SK-N-DZ (cell line): Measurements from ENCODE around the gene TMEM164. TPM values are rescaled to one million over a fixed set of nuclear protein-coding genes. Genes with fewer than 3 reads are reported as not detected.
"Not testable (repeated sequence)": the region's sequence is repeated elsewhere in the genome, so short reads cannot be mapped to it uniquely, and the experiment has no call there.

Source experiments
- DNase-seq: peaks from one replicate; pipeline ENCODE4 v3.0.0-alpha.2; 2015; ENCODE audit warnings: low spot score
- polyA plus RNA-seq, 2 experiments: library from polyadenylated mRNA; depleted of rRNA; stranded (reverse); fragments of >200 nt; gene quantifications; 2 replicates each; pipeline ENCODE4 v1.2.3, GENCODE V29; 2014

The TMEM164 gene
- 23.0 and 23.9 TPM in 2 replicates for polyA plus RNA-seq (2014; cell fraction: cytosol; rRNA removed)
- polyA plus RNA-seq (2014; cell fraction: nucleus; rRNA removed), result 12.8 and 34.5 TPM in 2 replicates

DNA sequence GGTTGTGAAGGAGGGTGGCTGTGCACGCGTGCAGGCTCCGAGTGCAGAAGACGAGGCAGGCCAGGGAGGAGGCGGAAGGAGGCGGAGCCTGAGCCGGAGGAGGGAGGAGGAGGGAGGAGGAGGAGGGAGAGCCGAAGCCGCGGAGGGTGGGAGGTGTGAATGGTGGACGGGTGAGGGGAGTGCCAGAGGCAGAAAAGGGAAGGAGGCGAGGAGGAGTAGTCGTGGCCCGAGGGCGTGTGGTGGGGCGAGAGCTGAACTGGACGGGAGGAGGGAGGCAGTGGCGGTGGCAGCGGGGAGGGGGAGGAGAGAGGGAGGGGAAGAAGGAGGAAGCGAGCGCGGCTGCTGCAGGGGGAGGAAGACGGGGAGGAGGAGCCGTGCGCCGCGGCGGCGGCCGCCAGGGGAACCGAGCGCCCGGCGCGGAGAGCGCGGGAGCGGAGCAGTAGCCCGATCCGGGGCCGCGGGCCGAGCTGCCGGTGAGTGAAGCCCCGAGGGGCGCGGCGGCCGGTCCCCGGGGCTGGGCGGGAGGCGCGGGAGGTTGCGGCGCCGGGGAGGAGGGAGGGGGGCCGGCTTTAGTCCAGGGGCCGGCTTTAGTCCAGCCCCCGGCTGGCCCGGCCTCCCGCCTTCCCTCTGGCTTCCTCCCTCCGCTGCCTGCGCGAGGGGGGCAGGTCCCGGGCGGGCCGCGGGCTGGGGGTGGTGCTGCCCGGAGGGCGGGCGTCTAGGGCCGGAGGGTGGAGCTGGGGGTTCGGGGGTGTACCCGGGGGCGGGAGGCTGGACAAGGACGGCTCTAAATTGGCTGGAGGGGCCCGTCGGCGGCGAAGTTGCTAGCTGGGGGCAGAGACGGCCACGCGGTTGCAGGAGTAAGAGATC, at the start of gene TMEM164:
TMEM164 (plus strand) TSS at position 815 of the 867 bp plus-strand sequence. CDS start 661 bp downstream, outside the sequence.
- DNase-seq, result peak; percentile 82

DNA sequence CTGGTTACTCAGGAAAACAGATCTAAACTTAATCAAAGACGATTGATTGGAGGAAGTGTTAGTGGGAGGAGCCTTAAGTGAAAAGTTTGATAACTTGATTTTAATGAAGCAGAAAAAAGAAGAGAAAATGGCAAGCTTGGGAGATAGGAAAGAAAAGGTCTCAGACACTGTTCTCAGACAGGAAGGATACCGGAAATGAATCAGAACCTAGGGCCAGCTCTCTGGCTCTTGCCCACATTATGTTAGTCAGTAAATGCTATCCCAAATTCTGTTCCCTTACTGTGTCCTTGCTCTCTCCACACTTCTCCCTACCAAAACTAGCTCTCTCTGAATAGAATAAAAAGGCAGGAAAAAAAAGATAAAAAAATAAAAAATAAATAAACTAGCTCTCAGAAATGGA, 48.6 kb upstream of the TMEM164 start:
- no peak for DNase-seq

DNA sequence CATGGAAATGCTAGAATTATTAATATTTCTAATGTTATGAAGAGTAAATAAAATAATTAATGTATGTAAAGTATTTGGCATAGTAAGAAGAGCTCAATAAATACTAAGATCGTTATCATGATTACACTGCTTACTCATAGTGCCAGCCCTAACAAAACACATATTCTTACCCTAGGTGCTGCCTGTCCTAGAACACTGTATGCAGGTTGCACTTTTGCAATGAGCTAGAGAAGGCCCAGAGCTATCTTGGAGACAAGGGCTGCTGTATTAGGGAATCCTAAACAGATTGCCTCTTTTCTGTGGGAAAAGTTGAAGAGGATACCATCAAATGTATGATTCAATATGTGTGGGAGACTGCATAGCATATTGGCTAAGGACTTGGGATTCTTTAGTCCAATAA, 48.0 kb upstream of the TMEM164 start:
- no peak for DNase-seq

DNA sequence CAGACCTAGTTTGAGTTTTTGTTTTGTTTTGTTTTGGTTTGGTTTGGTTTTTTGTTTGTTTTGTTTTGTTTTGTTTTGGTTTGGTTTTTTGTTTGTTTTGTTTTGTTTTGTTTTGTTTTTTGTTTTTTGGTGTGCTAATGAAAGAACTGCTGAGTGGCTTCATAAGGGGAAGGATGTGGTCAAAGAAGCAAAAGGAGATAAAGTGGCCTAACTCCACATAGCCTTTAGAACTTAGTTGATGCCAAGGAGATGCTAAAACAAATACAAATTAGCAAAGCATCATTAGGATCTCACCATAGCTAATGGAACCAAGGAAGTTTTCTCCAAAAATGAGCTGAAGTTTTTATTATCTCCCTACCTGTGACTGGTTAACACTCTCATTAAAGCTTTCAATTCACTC, 44.6 kb upstream of the TMEM164 start:
- DNase-seq, result no peak

DNA sequence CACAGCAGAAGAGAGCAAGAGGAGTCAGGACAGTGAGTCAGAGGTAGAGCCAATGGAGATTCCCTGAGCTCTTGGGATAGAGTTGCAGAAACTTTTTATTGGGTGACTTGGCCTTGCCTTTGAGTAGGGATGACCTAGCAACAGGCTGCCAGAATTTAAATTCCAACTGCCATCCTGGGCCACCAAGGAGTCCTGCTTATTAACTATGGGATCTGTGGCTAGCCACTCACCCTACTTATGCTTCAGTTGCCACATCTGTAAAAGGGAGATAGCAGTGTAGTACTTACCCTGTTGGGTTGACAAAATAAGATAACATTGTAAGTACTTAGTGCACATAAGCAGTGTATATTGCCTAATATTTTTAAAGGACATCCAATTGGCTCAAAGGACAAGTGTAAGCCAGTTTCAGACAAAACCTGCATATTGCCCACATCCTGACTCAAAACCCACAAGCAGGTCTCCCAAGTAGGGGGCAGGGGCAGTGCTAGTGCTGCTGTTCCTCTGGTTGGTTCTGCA, 43.5 kb upstream of the TMEM164 start:
- no peak for DNase-seq

DNA sequence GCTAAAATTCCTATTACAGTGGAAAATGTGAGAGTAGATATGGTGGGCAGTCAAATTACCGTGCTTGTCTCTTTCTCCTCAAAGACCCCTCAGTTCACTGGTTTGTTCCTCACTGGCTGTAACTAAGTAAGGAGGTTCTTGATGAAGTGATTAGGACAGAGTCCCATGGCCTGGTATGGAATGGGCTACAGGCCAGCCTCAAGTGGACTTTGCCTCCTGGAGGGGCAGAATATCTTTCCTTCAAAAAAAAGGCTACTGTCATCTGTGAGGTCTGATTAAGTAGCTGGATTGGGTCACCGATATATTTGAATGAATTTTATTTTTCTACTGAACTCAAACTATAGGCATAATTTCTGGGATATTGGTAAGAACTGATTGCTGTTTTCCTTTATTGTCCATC, 38.5 kb upstream of the TMEM164 start:
- no peak for DNase-seq

DNA sequence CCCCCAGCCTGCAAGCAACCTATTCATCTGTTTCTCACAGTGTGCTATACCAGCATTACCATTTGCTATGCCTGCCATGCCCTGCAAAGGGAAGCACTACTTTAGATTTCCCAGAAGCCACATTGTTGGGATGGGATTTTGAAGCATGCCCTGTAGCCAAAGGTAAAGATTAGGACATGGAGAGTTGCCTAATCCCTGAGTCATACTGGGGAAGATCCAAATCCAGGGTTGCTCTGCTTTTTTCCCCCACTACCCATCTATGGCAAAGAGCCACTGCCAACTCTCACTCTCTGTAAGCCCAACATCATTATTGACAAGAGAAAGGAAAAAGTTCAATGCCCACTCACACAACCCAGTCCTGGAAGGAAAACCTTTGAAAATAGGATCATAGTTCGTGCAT, 36.7 kb upstream of the TMEM164 start:
- no peak for DNase-seq

DNA sequence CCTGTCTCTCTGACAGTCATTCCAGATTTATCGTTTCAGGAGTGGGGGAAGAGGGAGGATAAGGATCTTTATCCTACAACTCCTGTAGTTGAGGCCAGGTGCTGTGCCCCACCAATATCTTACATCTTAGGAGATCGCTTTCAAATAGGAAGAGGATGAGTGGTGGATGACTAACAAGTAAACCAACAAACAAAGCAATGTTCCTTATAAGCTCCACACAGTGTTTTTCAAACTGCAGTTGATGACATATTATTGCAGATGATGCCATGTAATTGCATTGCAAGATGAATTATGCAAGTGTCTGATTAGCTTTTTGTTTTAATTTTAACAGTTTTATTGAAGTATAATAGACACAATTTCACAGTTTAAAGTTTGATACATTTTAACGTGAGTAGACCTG, 35.8 kb upstream of the TMEM164 start:
- no peak for DNase-seq

DNA sequence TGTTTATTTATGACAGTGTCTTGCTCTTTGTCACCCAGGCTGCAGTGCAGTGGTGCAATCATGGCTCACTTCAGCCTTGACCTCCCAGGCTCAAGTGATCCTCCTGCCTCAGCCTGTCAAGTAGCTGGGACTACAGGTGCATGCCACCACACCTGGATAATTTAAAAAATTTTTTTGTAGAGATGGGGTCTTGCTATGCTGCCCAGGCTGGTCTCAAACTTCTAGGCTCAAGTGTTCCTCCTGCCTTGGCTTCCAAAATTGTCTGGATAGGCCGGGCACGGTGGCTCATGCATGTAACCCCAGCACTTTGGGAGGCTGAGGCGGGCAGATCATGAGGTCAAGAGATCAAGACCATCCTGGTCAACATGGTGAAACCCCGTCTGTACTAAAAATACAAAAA, 32.1 kb upstream of the TMEM164 start:
- not testable (repeated sequence) for DNase-seq

DNA sequence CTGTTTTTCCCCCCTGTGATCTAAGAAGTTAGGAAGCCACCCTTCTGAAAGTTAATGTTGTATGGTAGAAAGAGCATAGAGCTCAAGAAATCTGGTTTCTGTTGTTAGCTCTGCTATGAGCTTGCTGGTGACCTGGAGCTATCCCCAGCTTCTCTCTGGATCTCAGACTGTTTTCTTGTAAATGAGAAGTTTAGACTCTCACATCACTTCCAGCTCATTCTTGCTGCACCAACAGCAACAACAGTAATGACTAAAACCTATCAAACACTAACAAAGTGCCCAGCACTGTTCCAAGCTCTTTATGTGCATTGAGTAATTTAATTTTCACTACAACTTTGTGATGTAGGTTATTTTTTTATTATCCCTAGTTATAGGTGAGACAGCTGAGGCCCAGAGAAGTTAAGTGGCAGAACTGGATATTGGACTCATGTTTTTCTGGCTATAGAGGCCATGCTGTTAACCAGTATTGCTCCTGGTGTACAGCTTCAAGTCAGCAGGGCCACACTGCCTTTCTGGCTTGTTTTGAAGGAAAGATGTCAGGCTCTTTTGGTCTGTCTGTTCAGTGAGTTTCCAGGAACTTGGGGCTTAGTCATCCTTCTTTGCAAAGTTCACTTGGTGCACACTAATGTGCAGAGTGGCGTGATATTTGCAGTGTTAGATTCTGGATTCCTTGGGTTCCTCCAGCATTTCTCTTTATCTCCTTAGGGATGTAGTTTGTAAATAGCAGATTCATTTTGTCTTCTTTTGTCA, 27.8 kb upstream of the TMEM164 start:
- DNase-seq, result no peak

DNA sequence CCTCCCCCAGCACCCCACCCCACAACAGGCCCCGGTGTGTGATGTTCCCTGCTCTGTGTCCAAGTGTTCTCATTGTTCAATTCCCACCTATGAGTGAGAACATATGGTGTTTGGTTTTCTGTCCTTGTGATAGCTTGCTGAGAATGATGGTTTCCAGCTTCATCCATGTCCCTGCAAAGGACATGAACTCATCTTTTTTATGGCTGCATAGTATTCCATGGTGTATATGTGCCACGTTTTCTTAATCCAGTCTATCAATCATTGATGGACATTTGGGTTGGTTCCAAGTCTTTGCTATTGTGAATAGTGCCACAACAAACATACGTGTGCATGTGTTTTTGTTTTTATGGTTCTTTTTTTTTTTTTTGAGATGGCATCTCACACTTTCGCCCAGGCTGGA, 17.7 kb upstream of the TMEM164 start:
- DNase-seq, result not testable (repeated sequence)

DNA sequence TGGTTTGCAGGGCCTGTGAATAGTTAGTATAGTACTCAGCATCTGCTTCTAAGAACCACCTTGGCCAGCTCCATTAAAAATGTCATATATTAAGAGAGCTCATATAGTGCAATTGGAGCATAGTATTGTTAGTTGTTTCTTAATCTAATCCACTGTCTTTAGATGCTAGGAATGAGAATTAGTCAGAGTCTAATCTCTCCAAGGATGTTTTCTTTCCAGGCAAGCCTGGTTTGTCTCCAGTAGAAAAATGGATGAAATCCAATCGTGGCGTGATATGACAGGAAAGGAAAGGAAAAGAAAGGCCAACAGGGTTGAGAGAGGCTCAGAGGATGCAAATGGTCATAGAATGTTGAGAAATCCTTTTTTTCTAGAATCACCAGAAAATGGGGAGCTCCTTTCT, 15.0 kb upstream of the TMEM164 start:
- no peak for DNase-seq

DNA sequence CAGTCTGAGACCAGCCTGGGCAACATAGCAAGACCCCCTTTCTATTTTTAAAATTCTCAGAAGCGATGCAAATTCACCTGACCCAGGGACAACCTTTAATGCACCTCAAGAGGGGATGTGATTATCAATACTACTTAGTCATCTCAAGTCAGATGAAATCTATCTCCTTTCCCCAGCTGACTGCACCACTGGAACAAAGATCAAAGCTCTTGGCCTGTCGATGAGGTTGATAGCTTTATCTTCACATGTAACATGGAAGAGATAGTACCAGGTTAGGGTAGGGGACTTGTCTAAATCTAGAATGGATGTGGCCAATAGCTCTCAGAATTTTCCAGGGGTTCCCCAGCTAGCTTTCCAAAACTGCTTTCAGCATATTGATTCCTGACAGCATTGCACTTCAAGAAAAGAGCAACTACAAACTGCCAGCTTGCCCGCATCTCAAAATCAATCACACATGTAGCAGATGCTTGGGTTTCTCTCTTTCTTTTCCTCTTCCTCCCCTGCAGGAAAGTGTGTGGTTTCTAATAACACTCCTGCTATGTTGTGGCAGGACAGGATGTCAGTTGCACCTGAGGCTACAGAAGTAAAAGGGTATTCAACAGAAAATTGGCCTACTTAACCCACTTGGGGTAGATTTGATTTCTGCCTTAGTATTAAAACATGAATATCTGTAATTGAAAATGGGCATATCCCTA, 12.2 kb upstream of the TMEM164 start:
- DNase-seq, result no peak

DNA sequence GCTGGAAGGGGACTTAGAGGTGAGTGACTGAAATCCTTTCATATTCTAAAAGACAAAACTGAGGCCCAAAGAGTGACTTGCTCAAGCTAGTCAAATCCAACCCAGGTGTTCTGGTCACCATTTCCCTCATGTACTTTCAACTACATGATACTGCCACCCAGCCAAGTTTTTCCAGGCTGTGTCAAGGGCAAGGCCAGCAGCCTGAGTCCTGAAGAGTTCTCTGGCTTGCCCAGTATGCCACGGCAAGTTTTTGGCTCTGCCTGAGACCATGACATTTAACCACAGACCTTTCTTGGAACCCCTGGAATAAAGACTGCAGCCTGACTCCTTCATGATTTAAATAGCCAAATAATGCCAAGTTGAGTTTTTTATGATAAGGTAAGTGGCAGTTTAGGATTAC, 10.7 kb upstream of the TMEM164 start:
- DNase-seq, result no peak

DNA sequence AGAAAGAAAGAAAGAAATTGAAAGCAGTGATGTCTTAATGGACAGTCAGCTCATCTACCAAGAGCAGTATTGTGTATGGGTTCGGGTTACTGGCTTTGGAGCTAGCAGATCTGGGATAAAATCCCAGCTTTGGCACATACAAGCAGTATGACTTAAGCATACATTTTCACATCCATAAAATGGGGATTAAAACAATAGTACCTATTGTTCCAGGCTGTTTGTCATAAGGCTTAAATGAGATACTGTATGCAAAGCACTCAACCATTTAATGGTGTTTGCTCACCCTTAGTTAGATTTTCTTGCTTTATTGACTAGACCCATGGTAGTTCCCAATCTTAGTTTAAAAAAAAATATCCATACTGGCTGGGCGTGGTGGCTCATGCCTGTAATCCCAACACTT, 7.8 kb upstream of the TMEM164 start:
- no peak for DNase-seq

DNA sequence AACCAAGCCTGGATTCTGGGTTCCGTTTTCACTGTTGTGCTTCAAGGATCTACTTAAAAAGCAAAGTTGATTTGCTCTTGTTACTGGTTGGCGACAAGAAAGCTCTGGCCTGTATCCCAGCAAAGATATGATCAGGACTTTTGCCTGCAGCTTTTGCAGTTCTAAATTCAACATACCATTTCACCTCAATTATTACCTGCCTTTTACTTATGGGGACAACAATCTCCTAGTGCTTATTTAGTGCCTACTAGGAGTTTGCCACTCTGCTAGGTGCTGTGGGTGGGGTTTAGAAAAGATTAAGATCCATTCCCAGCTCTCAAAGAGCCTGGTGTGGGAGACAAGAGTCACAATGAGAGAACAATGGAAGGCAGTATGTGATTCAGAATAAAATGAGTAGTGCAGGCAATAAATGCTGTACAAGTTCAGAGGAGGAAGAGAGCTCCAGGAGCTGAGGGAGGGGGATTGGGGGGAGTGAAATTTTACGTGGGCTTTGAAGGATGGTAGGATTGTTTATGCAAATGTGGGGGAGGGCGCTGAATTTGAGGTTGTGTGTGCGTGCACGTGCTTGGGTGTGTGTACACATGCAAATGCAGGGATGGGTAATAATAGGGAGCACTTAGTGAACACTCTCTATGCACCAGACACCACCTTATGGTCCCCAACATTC, 5.0 kb upstream of the TMEM164 start:
- DNase-seq, result no peak

DNA sequence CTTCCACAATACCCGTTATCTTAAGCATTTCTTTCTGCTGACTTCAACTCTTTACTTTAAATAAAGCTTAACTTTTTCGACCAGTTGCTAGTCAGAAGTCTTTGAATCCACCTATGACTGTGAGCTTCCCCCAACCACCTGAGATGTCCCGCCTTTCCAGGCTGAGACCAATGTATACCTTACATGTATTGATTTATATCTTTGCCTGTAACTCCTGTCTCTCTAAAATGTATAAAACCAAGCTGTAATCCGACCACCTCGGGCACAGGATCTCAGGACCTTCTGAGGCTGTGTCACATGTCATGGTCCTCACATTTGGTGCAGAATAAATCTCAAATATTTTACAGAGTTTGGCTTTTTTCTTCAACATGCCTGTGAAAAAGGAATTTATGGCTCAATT, 2.9 kb upstream of the TMEM164 start:
- DNase-seq, result no peak

DNA sequence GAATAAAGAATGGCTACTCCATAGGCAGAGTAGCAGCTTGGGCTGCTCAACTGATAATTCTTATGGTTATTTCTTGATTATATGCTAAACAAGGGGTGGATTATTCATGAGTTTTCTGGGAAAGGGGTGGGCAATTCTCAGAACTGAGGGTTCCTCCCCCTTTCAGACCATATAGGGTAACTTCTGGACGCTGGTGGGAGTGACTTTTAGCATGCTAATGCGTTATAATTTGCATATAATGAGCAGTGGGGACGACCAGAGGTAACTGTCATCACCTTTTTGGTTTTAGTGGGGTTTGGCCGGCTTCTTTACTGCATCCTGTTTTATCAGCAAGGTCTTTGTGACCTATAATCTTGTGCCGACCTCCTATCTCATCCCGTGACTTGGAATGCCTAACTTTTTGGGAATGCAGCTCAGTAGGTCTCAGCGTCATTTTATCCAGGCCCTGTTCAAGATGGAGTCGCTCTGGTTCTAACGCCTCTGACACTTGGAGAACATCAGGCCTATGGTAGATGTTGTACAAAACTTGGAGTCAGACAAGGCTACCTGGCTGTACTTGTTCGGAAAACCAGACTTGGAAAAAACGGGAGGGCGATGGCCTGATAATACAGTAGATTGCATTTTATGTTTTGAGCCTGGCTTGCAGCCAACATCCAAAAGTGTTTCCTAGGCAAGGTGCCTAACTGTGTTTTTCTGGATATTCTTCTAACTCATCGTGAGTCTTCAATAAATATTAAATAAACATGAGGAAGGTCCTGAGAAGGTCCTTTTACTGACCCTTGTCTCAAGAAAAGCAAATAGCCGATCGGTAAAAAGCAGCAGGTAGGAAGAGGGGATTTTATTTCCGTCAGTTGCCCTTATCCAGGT, 1.8 kb upstream of the TMEM164 start:
- DNase-seq, result no peak

DNA sequence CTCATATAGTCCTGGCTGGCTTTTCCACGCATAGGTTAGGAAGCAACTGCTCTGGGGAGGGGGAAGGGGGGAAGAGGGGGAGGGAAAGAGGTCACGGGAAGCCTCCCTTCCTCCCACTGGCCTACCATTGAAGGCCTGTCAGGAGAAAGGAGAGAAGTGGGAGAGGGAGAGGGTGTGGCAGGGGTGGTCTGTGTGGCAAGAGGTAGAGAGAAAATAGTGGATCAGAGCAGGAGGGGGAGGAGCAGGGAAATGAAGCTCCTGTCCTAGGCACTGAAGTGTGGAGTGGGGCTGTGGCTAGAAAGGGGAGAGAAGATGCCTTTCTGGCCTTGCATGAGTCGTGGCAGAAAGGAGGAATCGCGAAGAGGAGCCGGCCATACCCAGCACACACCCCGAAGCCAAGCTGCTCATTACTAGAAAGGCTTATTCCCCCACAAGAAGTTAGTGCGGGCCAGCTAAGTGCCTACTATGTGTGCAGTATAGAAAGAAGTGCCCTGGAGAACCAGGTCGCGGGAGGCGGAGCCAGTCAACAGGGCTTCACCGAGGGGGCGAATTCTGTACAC, 1.1 kb upstream of the TMEM164 start:
- peak; percentile 22 for DNase-seq
